ENCODE measurements around the gene TBC1D4.

Gene TBC1D4

DNA sequence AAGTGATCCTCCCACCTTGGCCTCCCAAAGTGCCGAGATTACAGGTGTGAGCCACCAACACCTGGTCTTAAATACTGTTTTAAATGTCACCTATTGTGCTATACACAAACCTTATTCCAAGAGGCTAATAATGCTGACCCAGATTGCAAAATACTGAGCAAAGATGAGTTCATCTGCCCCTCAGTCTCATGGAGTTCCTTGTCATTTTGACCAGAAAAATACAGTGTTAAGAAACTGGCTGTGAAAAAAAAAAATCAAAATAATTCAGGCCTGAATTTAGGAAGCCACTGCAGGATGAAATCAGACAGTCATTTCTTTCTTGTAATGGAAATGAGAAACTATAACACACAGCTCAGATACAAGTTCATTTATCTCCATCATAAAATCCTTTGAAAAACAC lies 59.9 kb downstream of the TBC1D4 start:
- TF ChIP-seq CTCF (IDR thresholded peaks at IDR 0.05; ENCODE audit: extremely low read depth, insufficient read depth, missing control alignments) = no peak
- DNase-seq (ENCODE audit: low spot score) = no peak
- in situ Hi-C loops (cut with MboI; ENCODE audit: low pct_unique_long_range_greater_than_20kb, low sequenced_read_pairs, unreplicated experiment) = no loop called here

DNA sequence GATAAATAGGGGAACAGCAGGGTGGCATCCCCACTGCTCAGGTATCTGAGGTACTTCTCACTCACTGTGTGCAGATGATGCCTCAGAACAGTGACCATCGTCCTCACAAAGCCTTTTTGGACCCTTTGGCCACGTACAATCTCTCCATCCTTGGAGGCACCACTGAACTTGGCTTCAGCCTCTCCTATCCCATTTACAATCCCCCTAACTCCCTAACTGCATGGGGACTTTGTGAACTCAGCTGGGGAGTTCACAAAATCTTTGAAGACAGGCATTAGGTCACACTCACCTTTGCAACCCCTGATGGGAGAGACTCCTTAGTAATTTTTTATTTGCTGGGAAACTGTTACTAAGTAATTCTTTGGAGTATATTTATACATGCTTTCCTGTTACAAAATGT lies 60.8 kb downstream of the TBC1D4 start:
- no peak for DNase-seq (ENCODE audit: low spot score)
- in situ Hi-C loops (cut with MboI; ENCODE audit: low pct_unique_long_range_greater_than_20kb, low sequenced_read_pairs, unreplicated experiment) = no loop called here
- no peak for TF ChIP-seq CTCF (IDR thresholded peaks at IDR 0.05; ENCODE audit: extremely low read depth, insufficient read depth, missing control alignments)

- DNase-seq (ENCODE audit: low spot score) = no peak
- TF ChIP-seq CTCF (IDR thresholded peaks at IDR 0.05; ENCODE audit: extremely low read depth, insufficient read depth, missing control alignments) = no peak
- in situ Hi-C loops (cut with MboI; ENCODE audit: low pct_unique_long_range_greater_than_20kb, low sequenced_read_pairs, unreplicated experiment) = no loop called here
Measured at GRCh38 chr13:75419656-75420055, 62.3 kb downstream of the TBC1D4 start.

- no peak for DNase-seq (ENCODE audit: low spot score)
- in situ Hi-C loops (cut with MboI; ENCODE audit: low pct_unique_long_range_greater_than_20kb, low sequenced_read_pairs, unreplicated experiment) = no loop called here
Measured at GRCh38 chr13:75418997-75419396, 63.0 kb downstream of the TBC1D4 start.

DNA sequence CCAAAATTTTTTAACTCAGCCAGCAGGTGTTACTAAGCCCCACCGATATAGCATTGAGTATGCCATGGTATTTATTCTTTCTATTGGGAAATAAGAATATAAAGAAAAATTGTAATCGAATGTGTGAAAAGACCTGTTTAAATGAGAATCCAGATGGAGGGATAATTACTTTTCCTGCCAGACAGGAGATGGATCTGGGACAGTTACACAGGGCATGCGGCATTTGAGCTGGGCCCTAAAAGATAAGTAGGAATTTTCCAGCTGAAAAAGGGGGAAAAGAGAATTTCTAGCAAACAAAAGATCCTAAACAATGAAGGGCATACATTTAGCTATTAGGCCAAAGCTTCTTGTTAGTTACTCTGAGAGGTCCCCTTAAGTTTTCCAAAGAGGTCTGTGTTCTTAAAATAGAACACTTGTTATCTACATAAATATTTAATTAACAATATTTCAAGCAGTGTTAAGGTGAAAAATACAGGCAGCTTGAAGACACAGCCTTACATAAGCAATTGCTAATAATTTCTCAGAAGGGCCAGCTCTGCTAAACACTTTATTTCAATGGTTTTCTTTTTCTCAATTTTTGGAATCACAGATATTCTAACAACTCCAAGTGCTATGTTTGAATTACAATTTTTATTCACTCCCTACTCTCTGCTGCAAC lies 63.7 kb downstream of the TBC1D4 start:
- no peak for TF ChIP-seq CTCF (IDR thresholded peaks at IDR 0.05; ENCODE audit: extremely low read depth, insufficient read depth, missing control alignments)
- in situ Hi-C loops (cut with MboI; ENCODE audit: low pct_unique_long_range_greater_than_20kb, low sequenced_read_pairs, unreplicated experiment) = no loop called here
- no peak for DNase-seq (ENCODE audit: low spot score)

More at GRCh38 chr13:75418997-75419396, 63.0 kb downstream of the TBC1D4 start:
- TF ChIP-seq CTCF (IDR thresholded peaks at IDR 0.05; ENCODE audit: extremely low read depth, insufficient read depth, missing control alignments) = no peak

DNA sequence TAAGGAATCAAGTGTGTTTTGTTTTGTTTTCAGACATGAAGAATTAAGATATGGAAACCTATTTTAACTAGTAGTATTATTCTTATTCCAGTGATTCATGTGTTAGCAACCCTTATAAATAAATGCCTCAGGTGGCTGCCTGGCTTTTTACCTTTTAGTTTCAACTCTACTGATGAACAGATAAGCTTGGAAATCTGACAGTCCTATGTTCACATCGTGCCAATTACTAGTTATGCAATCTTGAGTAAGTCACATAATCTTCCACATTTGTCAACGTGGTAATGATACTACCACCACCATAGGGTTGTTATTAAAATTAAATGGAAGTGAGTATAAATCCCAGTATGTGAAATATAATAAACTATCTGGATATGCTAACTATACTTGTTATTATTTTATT lies 64.3 kb downstream of the TBC1D4 start:
- DNase-seq (ENCODE audit: low spot score) = no peak
- TF ChIP-seq CTCF (IDR thresholded peaks at IDR 0.05; ENCODE audit: extremely low read depth, insufficient read depth, missing control alignments) = no peak
- in situ Hi-C loops (cut with MboI; ENCODE audit: low pct_unique_long_range_greater_than_20kb, low sequenced_read_pairs, unreplicated experiment) = no loop called here

Data from GM13977 (cell line).